ENCODE measurements around the gene AFTPH.
"Not testable (repeated sequence)": the region's sequence is repeated elsewhere in the genome, so short reads cannot be mapped to it uniquely, and the experiment has no call there.

The AFTPH gene

DNA sequence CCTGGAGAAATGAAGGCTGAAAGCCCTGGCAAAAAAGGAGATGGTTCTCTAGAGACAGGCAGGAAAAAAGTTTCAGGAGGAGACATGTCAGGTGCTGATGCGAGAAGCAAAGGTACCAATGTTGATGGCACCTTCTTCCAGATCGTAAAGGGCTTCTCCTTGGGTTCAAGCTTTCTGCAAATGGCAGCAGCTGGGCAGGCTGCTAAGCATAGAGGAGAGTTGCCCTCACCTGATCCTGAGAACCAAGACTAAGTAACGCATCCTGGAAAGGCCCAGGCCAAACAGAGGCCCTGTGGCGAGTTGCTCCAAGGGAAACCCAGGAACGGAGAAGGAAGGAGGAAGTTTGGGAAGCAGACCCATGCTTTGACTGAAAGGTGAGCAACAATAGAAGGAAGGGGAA lies 23.6 kb upstream of the AFTPH start:
- no peak for DNase-seq (ENCODE audit: low read depth)

DNA sequence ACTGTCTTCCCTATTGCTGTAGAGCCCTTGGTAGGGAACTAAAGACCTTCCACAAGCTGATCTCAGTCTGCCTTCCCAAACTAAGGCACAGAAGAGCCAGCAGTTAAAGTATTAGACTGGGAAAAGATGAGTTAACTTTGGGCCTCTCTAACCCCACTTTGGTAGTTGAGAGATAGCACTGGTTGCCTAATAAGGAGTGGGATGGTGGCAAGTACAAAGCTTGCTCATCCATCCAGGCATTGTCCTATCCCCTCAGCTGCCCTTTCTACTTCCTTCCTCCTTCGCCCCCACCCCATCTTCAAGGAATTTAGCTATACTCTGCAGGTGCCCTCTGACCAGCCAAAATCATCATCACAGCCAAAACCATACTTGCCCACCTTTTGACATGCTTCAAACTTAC lies 22.2 kb upstream of the AFTPH start:
- DNase-seq (ENCODE audit: low read depth): no peak

DNA sequence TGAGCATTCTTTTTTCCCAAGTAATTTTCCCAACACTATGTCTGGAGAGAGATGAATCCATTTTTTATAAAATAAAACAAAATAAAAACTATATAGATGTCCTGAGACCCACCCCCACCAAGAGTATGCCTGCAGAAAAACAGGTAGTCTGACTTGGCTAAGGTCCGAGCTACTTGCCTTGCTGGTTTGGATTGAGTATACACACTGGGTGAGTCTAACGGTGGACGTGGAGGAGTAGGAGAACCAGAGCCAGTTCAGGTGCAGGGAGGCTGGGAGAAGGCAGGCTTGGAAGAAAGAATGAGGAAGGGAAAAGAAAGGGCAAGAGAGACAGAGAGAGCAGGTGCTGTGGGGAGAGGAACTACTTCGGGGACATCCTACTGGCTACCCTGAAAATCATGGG lies 21.3 kb upstream of the AFTPH start:
- no peak for DNase-seq (ENCODE audit: low read depth)

DNA sequence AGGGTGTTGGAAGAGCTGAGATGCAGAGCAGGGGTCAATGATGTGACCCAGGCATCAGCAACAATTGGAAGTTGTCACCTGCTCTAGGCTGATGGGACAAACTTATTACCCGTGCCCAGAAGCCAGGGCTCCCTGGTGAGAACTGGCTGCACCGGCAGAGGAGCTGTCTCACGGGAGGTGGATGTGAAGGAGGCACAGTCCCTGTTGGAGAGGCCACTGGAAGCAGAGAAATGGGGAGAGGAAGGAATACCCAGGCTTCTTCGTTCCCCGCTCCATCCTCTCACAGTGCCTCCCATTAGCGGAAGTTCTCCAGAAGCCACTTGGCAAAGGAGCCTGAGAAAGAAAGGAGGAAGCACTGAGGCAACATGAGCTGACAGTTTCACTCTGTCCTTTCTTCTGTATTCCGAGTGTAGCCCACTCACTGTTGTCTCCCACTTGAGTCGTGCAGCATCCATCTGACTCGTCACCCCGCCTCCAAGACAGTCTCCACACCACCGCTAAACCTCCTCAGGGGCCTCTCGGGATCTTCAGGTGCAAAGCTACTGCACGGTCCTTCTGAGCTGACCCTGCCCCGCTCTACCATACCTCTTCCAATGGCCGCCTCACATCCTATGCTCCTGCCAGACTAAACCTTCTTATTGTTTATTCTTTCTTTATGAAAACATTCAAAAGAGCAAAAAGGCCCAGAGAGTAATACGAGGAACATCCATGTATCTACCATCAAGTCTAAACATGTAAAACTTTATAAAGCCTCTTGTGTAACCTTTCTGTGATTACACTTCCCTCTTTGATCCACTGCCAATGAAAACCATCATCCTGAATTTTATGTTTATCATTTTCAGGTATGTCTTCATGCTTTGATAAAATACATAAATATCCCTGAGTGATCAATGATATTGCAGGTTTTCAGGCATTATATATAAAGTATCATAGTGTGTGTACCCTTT lies 19.1 kb upstream of the AFTPH start:
- no peak for DNase-seq (ENCODE audit: low read depth)

DNA sequence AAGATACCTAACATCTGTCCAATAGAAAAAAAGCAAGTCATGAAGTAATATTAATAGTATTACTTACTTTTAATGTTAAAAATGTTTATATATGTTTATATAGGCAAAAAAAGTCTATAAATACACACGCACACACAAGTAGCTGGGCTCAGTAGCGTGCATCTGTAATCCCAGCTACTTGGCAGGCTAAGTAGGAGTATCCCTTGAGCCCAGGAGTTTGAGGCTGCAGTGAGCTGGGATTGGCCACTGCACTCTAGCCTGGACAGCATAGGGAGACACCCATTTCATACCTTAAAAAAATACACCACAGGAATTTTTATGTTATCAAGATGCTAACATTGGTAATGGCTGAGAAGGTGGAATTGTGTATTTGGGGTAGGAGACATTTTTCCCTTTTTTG lies 17.4 kb upstream of the AFTPH start:
- DNase-seq (ENCODE audit: low read depth): no peak

DNA sequence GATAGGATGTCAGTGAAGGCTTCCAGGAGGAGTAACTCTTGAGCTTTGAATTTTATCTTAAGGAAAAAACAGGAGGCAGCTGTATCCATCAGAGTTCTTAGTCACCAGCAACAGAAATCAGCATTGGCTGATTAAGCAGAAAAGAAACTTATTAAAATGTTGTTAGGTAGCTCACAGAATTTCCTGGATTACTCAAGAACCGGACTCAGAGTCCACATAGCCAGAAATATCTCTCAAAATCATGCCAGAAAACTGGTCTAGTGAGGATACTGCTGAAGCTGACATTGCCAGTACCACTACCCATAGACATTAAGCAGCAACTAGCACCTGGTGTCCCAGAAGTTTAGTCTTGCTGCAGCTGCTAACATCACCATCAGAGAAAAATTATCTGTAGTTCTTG lies 10.1 kb upstream of the AFTPH start:
- DNase-seq (ENCODE audit: low read depth): no peak

DNA sequence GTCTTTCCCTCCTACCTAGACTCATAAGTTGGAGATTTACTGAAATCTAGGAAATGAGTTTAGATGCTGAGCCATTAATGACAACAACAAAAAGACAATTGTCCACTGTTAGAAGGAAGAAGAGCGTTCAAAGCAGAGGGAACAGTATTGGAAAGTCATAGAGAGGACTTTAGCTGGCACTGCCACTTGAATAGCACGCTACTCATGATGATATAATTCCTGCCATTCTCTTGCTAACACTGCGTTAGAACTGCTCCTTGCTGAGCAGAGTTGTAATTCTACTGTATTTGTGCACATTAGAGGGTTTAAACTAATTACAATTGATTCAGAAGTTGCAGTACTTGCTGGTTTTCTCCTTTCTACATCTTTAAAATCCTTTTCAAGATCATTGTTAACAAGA lies 9.0 kb upstream of the AFTPH start:
- DNase-seq (ENCODE audit: low read depth): no peak

DNA sequence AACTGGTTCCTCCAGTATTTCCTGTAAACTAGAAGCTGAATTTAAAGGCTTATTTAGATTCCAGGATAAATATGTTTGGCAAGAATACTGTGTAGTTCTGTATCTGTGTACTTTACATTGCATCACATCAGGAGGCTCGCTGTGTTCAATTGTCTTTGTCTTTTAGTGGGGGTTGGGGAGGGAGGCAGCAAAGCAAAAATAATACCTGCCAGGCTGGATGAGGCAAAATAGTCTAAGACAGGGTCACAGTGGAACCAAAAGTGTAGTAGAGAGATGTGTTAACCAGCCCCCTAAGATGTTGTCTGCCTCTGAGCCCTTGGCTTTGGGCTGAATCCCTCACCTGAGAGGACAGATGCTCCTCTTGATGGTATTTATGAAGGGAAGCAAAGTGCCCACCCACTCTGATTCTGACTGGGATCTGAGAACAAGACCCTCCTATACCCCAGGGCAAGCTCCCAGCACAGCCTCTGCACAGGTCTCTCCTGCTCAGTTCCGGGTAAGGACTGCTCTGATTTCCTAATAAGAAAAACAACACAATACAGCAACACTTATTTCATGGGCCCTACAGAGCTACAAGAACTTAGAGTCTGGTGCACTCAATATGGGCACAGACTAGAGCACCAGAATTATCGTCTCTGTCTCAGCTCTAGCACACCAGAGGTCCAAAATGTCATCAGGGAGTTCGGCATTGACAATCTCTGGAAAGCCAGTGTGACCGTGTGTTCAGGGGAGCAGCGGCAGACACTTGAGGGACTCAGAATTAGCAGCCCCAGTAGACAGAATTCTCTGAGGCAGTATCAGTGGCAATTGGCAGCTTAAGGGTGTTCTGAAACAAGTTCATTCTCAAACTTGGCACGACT lies 7.2 kb upstream of the AFTPH start:
- no peak for DNase-seq (ENCODE audit: low read depth)

DNA sequence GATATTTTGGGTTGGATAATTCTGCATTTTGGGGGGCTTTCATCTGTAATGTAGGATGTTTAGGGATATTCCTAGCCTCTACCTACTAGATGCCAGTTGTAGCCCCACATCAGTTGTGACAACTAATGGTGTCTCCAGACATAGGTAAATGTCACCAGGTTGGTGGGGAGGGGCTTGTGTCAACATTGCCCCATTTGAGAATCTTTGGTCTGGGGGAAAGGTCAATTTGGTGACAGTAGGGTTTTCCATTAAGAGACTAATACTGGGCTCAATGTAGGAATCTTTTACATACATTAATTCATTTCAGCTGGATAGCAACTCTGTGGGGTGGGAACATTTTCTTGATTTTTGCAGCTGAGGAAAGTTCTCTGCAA lies 6.6 kb upstream of the AFTPH start:
- DNase-seq (ENCODE audit: low read depth): no peak

DNA sequence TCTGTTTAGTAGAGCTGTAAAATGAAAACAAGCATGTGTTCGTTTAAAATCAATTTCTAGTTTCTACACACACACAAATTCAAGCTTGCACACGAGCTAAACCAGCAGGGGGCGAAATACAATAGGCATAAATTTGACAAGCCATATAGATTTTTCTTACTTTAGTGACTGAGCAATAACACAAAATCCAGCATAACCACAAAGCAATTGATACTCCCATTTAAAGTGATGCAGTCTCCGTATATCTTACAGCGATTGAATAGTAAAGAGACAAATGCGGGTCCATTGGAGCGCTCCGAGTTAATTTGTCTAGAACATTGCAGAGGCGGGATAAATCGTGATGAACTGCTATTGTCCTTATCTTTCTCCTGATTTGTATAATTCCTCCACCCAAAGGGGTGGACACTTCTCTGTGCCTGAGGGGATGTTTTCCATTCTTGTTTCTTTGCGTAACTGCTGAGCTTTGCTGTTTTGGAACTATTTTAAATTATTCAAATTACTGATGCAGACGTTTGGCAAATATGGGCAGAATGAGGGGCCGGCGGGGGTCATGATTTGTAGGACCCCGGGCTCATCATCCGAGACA lies 1.2 kb upstream of the AFTPH start:
- peak; percentile 64 for DNase-seq (ENCODE audit: low read depth)

DNA sequence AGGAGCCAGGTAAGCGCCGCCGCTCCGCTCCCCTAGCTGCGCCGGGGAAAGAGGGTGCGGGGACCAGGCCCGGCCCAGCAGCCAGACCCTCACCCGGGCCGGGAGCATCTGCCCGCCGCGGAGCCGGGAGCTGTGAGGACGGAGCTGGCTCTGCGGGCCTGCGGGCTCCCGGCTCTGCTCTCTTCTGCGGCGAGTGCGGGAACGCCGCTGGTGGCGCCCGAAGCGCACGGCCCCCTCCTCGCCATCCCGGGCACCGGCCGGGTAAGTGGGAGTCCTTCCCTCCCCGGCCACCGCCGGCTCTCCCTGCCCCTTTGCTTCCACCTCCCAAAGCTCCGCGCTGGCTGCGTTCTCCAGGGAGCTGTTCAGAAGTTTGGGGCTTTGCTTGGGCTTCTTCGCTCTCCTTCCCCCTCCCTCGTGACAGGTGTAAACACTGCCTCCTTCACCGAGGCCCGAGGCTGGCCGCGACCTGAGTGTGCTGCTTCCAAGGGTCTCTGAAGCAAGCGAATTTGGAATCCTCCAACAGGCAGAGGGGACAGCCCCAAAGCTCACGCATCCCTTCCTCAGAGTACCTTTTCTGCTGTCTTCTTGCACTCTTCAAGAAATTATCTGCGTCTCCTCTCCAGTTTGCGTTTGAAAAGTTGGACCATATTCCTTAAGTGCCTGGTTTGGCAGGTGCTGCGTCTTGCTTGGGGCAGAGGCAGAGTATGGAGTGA lies 632 bp downstream of the AFTPH start:
- no peak for DNase-seq (ENCODE audit: low read depth)

DNA sequence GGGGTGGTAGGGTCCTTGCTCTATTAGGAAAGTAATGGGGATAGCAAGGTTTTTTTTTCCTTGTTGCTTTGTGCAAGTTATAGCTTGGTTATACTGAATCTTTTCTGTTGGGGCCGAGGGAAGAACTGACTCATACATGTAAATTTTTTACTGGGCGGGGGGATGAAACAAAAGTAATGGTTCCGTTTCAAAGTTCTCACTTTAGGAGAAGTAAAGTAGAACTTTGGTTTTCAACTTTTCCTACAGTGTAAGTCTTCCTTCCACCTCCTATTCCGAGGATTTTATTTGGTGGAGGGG lies 1.1 kb downstream of the AFTPH start:
- no peak for DNase-seq (ENCODE audit: low read depth)

DNA sequence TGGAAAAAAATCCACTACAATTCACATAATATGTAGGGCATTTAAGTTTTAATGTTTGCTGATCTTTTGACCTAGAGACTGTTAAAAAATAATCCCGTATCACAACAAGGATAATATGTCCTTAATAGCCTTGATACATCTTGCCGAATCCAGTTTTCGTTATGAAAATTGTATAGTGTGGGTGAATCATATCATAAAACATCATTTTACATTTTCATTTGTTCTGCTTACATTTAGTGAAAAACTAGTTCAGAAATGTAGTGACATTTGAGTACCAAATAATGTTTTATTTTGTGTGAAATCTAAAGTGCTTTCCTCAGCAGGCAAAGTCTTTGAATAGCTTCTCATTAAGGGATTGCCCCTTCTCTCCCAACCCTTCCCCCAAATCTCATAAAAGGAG lies 1.9 kb downstream of the AFTPH start:
- DNase-seq (ENCODE audit: low read depth): no peak

DNA sequence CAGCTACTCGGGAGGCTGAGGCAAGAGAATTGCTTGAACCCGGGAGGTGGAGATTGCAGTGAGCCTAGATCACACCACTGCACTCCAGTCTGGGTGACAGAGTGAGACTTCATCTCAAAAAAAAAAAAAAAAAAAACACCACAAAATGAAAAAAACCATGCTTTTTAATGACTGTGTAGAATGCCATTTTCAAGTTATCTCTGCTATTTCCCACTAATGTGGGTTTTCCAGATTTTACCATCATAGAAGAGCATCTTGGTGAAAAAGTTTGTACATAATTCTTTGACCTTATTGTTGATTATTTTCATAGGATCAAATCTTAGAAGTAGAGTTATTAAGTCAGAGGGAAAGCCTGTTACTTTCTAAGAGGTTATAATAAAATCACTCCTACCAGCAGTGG lies 6.8 kb downstream of the AFTPH start:
- DNase-seq (ENCODE audit: low read depth): not testable (repeated sequence)

DNA sequence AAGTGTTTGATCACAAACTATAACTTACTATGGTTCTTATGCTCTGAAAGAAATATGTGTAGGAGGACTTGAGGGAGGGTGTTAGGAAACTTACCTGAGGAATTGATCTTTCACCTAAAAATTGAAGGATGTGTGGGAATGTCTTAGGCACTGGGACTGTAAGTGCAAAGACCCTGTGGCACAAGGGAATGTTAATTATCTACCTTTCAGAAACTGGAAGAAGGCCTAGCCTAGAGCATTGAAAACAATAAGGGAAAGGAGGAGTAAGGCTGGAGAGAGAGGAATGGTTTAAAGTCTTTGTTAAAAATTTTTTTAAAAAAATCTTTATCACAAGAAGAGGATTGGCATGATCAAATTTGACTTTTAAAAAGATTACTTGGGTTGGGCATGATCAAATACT lies 7.9 kb downstream of the AFTPH start:
- no peak for DNase-seq (ENCODE audit: low read depth)

DNA sequence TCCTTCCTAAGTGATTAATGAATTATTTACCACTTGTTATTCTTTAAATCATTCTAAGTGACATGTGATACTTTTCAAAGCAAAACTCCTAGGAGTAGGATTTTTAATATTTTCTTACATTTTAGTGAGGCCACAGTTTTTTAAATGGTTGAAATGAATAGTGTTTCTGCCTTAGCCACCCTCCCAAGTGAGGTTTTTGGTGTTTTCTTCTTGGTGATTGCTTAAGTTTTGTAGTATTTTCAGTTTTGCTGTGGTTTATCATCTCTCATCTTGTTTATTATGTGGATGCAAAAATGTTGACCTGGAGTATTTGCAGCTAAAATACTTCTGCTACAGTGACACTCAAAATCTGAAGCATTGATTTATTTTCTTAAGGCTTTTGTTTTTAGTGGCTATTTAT lies 9.8 kb downstream of the AFTPH start:
- DNase-seq (ENCODE audit: low read depth): no peak

DNA sequence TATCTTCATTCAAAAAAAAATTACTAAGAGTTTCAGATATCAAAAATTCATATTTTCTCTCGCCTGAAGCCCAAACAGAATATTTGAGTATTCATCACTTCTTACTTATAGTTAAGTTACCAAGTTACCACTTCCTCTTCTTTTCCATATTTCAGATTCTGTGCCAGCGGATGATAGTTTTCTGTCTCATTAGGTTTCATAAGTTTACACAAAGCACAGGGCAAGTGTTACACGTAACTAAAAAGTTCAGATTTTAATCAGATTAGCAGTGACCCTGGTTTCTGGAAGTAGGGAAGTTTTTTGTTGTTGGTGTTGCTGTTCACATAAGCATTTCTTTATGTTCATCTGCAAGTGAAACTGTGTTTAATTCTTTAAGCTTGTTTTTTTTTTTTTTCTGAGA lies 10.2 kb downstream of the AFTPH start:
- no peak for DNase-seq (ENCODE audit: low read depth)

DNA sequence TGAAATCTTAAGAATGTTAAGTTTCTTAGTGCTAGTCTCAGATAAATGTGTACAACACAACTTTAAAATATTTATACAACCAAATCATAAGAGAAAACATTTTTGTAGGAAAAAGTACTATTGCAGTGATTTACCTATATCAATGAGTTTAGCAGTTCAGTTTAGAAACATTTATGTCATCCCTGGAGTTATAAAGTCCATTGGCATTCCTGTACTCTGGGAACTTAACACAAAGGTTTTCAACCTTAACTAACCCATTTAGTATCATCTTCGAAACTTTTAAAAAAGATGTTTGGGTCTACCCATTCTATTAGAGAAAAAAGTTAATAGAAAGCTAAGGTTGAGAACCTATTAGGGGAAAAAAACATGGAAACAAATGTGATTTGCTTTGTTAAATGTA lies 10.9 kb downstream of the AFTPH start:
- no peak for DNase-seq (ENCODE audit: low read depth)

DNA sequence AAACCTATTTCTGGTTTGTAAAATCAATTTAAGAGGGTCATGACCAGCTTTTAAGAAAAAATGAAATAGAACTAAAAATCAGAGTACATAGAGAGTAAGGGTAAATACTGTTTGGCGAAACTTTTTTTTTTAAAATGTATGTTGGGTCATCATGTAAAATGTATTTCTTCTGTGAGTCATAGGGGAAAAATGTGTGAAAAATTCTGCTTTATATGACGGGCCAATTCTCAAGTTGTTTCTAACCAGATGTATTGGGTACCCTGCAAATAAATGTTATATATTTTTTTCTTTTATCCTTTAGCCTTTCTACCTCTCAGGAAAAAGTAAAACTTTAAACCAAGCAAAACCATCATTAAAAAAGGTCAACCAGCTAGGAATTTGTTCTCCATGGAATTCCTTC lies 13.9 kb downstream of the AFTPH start:
- peak; percentile 72 for DNase-seq (ENCODE audit: low read depth)

DNA sequence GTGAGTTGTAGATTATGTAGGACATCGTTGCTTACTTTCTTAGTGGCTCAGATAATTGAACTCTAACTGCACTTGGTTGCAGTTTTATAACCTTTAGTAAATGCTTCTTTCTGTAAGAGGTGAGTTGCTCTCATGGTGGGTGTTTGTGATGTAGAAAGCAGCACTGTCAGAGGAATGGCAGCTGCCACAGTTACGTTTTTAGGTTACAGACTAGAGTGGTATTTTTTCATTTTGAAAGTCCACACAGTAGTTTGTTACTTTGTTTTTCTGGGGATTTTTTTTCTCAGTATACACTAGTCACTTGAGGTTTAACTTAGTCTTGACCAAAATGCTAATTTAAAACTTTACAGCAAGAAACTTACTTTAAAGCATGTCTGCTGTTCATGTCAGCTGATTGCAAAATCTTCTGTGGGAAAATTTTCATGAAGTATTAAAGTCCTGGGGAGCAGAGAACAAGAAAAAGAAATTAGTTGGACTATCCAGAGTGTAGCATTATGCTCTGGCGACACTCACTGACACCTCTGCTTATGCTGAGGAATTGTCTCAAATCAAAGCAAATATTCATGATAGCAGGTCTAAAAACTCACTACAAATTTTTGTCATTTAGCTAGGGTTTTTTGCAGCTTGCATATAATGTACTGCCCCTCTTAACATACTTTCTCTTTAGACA lies 14.8 kb downstream of the AFTPH start:
- DNase-seq (ENCODE audit: low read depth): no peak

DNA sequence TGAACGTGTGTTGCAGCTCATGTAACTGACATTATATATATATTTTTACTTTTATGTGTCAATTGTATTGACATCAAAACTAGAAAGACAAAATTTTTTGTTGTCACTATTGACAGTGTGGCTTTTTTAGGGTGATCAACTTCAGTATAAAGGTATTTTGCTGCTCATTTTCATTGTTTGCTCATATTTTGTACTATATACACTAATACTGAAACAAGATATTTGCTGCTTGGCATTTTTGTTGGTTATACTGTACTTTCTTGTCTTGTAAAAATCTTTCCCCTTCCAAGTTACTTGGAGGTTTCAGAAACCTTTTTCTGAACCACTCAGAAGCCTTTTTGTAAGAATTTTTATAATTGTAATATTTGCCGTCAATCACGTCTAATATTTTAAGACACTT lies 16.5 kb downstream of the AFTPH start:
- DNase-seq (ENCODE audit: low read depth): no peak

DNA sequence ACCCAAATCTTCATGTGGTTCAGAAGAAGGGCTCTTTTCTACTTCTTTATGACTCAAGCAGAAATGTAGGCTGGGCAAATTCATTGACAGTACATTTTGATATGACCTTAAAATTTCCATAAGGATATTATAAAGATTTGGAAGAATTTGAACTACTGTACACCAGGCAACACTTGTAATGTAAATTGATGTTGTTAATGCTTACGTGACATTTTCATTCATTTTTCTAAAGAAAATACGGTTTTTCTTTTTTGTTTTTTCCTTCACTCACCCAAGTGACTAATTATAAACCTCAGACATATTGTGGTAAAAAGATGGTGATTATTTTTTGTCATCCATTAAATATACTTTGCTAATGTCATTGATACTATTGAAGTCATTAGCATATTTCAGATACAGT lies 17.4 kb downstream of the AFTPH start:
- no peak for DNase-seq (ENCODE audit: low read depth)
